Lower lobe of right lung (tissue), 2 donors: ENCODE measurements around the gene SACM1L. TPM values are rescaled to one million over a fixed set of nuclear protein-coding genes. Genes with fewer than 3 reads are reported as not detected.

ENCODE experiments used
- ATAC-seq, 2 donors: fragments of 200-7000 bp; cut with Tn5 transposase; one replicate each; pipeline ENCODE4 v1.9.1; 2020 to 2022; ENCODE audit warnings: mild to moderate bottlenecking in 2 of 2, moderate library complexity in 2 of 2
- DNase-seq: peaks from one replicate; pipeline ENCODE4 v3.0.0-alpha.2; 2020
- H3K27ac ChIP-seq: fragments of 200-600 bp; one replicate; pipeline ENCODE4 v1.8.0; 2022
- H3K27me3 ChIP-seq: fragments of 200-600 bp; one replicate; pipeline ENCODE4 v1.8.0; 2022; ENCODE audit warnings: low read depth
- H3K36me3 ChIP-seq: fragments of 200-600 bp; one replicate; pipeline ENCODE4 v1.8.0; 2022; ENCODE audit warnings: mild to moderate bottlenecking
- H3K4me1 ChIP-seq: fragments of 200-600 bp; one replicate; pipeline ENCODE4 v1.8.0; 2022
- H3K4me3 ChIP-seq: fragments of 200-600 bp; one replicate; pipeline ENCODE4 v1.8.0; 2022; ENCODE audit warnings: mild to moderate bottlenecking
- H3K9me3 ChIP-seq: fragments of 200-600 bp; one replicate; pipeline ENCODE4 v1.8.0; 2022
- intact Hi-C: fragments of 100-400 bp; cut with DNase I; formaldehyde crosslinking; loops from one replicate; pipeline ENCODE4 v1.11.0; 2022
- total RNA-seq: library from RNA; stranded (reverse); fragmentation: NEBNext Ultra II Directional; extraction: Animal tissue kit (Norgen Biotek cat#: 25700); gene quantifications from one replicate; pipeline ENCODE4 v1.2.1, GENCODE V29; 2021
- TF ChIP-seq, protein P1 (sequence below): fragments of 200-600 bp; IDR thresholded peaks from one replicate; pipeline ENCODE4 v1.8.0; 2022; ENCODE audit warnings: antibody characterized with exemption, mild to moderate bottlenecking
- donor health status: DM: no; HTN: yes; CAD: no; lungs with severe emphysema.

Gene SACM1L
- total RNA-seq, 1 donor from 2014 or later: 80.5 TPM

DNA sequence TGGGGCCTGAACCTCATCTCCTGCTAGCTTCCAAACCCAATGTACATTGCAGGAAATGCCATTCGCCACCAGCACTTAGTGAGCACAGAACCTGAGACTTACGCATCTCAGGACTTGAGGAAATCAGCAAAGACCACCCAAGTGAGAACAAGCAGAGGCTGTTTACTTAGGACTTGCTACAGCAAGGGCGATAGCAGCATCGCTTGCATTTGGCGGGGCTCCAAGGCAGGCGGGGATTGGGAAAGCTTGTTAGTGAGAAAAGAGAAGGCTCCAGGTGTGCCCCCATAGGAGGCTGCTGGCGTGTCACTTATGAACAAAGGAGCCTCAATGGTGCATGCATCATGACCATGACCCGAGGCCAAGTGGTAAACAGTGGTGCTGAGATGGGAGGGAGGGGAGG, 87.4 kb downstream of the SACM1L start:
- TF ChIP-seq, protein P1, sequence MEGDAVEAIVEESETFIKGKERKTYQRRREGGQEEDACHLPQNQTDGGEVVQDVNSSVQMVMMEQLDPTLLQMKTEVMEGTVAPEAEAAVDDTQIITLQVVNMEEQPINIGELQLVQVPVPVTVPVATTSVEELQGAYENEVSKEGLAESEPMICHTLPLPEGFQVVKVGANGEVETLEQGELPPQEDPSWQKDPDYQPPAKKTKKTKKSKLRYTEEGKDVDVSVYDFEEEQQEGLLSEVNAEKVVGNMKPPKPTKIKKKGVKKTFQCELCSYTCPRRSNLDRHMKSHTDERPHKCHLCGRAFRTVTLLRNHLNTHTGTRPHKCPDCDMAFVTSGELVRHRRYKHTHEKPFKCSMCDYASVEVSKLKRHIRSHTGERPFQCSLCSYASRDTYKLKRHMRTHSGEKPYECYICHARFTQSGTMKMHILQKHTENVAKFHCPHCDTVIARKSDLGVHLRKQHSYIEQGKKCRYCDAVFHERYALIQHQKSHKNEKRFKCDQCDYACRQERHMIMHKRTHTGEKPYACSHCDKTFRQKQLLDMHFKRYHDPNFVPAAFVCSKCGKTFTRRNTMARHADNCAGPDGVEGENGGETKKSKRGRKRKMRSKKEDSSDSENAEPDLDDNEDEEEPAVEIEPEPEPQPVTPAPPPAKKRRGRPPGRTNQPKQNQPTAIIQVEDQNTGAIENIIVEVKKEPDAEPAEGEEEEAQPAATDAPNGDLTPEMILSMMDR: no peak
- Histone ChIP-seq H3K9me3 (no peaks in the 10 kb centered on the region), H3K27me3 (no peaks in the 10 kb centered on the region), H3K27ac (no peak overlapping the region), H3K36me3 (no peaks in the 10 kb centered on the region), H3K4me1 (no peaks in the 10 kb centered on the region), H3K4me3 (no peak overlapping the region)
- intact Hi-C loops: no loop called here
- ATAC-seq: no peak
- DNase-seq: no peak

DNA sequence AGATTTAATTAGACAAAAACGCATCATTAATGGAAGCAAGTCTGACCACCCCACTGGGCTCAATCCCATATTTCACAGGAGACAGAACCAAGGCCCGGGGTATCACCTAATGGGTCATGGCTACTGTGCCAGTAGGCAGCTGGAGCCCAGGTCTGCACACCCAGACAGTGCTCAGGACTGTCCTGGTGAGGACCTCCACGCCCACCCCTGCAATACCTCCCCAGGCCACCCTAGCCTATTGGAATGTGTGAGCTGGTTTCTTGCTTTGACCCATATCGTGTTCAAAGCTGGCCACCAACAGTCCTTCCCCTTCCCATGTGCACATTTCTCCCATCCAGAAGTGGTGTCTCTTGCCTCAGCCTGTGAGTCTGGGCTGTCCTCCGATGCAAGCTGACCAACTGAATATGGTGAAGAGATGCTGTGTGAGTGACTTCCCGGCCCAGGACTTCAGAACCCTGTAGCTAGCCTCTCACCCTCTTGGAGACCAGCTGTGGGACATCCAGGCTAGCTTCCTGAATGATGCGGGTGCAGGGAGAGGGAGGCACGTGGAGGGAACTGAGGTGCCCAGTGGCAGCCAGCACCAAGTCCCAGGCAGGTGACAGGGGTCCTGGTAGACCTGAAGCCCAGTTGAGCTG, 88.0 kb downstream of the SACM1L start:
- Histone ChIP-seq H3K9me3 (no peaks in the 10 kb centered on the region), H3K27me3 (no peaks in the 10 kb centered on the region), H3K27ac (no peak overlapping the region), H3K36me3 (no peaks in the 10 kb centered on the region), H3K4me3 (no peak overlapping the region), H3K4me1 (no peaks in the 10 kb centered on the region)
- DNase-seq: no peak
- intact Hi-C loops: no loop called here
- TF ChIP-seq, protein P1: no peak
- peak in 1 of 2 donors; percentile 33 for ATAC-seq

GRCh38 chr3:45777746-45778386, 88.7 kb downstream of the SACM1L start:
- no peaks in the 10 kb centered on the region for H3K27me3 ChIP-seq
- no peak for ATAC-seq

DNA sequence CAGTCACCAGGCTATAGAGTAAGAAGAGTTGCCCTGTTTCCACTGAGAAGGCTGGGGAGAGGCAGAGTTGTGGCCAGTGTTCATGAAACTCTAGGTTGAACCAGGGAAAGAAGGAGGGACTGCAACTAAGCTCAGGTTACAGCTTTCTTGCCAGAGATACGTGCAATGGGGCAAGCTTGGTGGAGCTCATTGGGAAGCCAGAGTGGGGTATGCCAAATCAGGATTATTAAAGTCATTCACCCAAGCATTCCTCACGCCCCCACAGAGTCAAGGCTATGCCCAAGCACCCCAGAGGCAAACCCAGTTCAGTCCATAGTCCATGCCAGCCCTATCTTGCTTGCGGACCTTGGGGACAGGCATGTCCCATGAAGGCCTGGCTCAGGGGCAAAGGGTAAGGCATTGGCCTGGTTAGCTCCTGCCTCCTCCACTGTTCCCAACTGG, 89.6 kb downstream of the SACM1L start:
- DNase-seq: no peak
- TF ChIP-seq, protein P1: no peak
- ATAC-seq: no peak
- H3K27me3 ChIP-seq: no peaks in the 10 kb centered on the region
- no peaks in the 10 kb centered on the region for H3K36me3 ChIP-seq
- H3K4me1 ChIP-seq: no peaks in the 10 kb centered on the region
- H3K4me3 ChIP-seq: no peak overlapping the region
- intact Hi-C loops: no loop called here
- H3K9me3 ChIP-seq: no peaks in the 10 kb centered on the region
- H3K27ac ChIP-seq: no peak overlapping the region

More at GRCh38 chr3:45777746-45778386, 88.7 kb downstream of the SACM1L start:
- H3K27ac ChIP-seq: no peak overlapping the region
- no peak overlapping the region for H3K4me3 ChIP-seq
- intact Hi-C loops: no loop called here
- no peaks in the 10 kb centered on the region for H3K36me3 ChIP-seq
- no peaks in the 10 kb centered on the region for H3K9me3 ChIP-seq
- no peaks in the 10 kb centered on the region for H3K4me1 ChIP-seq
- TF ChIP-seq, protein P1: no peak
- DNase-seq: no peak

- no peaks in the 10 kb centered on the region for H3K4me1 ChIP-seq
- TF ChIP-seq, protein P1: no peak
- no peak overlapping the region for H3K27ac ChIP-seq
- intact Hi-C loops: no loop called here
- no peak overlapping the region for H3K4me3 ChIP-seq
- no peak for DNase-seq
- peak in 1 of 2 donors; percentile 19 for ATAC-seq
- H3K27me3 ChIP-seq: no peaks in the 10 kb centered on the region
- no peaks in the 10 kb centered on the region for H3K9me3 ChIP-seq
- no peaks in the 10 kb centered on the region for H3K36me3 ChIP-seq
Observed at GRCh38 chr3:45779746-45780735, 90.8 kb downstream of the SACM1L start.
